Activated CD8-positive, alpha-beta memory T cell treated with anti-CD3 and anti-CD28 coated beads, Interleukin-2, amount 50 U/mL, for 1 hour (primary cell): ENCODE results near the gene APOBR.
"Not testable (repeated sequence)": the region's sequence is repeated elsewhere in the genome, so short reads cannot be mapped to it uniquely, and the experiment has no call there.

Experiments used
- DNase-seq: peaks from one replicate; pipeline ENCODE4 v3.0.0-alpha.2; 2020; ENCODE audit errors: extremely low read depth

APOBR gene

DNA sequence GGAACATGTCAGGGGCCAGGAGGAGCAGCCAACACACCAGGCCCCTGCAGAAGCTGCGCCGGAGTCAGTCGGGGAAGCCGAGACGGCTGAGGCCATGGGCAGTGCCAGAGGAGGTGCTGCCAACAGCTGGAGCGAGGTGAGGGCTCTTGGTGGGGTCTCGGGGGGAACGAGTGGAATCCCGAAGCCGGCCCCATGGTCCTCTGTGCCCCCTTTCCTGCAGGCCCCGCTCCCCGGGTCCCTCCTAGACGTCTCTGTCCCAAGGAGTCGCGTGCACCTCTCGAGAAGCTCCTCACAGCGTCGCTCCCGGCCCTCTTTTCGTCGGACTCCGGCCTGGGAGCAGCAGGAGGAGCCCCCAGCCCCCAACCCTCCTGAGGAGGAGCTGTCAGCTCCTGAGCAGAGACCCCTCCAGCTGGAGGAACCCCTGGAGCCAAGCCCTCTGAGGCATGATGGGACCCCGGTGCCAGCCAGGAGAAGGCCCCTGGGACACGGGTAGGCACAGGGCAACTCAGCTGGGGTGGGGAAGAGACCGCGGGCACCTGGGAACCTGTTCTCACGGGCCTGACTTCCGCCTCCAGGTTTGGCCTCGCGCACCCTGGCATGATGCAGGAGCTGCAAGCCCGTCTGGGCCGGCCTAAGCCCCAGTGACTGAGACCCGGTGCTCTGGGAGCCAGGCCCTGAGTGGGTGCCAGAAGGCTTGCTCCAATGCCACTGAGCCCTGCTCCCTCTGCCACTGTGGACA, 3.6 kb downstream of the APOBR start:
- no peak for DNase-seq

DNA sequence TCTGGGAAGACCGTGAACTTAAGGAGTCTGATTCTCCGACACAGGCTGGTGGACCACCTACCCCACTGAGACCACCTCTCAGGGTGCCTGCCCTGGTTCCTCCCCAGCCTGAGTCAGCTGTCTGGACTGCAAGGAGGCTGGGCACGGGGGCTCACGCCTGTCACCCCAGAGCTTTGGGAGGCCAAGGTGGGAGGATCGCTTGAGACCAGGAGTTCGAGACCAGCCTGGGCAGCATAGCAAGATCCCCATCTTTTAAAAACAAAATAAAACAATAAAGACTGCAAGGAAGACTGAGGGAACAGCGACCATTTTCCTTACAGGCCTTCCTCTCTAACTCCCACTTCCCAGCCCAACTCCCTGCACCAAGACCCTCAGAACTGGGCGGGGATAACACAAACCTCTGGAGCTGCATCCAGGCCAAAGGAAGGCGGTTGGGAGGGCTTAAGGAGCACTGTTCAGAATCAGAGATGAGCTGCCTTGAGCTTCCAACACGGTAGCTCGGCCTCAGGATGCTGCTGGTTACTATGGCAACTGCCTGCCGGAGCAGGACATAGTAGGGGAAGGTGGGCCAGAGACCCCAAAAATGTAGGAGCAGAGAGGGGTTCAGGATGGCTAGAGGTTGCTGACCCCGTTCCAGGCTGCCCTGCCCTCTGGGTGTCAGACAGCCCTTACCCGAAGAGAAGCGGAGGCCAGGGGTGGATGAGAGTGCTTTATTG, 4.4 kb downstream of the APOBR start:
- DNase-seq, result no peak

- no peak for DNase-seq
These were observed 5.4 kb downstream of the APOBR start for GRCh38 chr16:28499854-28500253.

DNA sequence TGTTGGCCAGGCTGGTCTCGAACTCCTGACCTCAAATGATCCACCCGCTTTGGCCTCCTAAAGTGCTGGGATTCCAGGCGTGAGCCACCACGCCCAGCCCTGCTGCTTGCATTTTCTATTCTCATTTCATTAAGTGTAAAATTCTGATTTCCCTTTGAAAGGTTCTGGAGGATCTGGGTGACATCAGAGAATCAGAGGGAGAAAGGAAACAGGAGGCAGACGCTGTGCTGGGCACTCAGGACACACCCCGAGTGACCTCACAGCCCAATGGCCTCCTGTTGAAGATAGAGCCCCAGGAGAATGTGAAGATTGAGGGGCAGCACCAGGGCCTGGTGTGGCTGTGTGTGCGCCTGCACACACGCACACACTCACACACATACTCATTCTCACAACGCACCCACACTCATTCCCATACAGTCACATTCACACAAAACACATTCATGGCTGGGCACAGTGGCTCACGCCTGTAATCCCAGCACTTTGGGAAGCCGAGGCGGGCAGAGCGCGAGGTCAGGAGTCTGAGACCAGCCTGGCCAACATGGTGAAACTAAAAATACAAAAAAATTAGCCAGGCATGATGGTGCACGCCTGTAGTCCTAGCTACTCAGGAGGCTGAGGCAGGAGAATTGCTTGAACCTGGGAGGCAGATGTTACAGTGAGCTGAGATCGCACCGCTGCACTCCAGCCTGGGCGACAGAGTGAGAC, 6.2 kb downstream of the APOBR start:
- not testable (repeated sequence) for DNase-seq

DNA sequence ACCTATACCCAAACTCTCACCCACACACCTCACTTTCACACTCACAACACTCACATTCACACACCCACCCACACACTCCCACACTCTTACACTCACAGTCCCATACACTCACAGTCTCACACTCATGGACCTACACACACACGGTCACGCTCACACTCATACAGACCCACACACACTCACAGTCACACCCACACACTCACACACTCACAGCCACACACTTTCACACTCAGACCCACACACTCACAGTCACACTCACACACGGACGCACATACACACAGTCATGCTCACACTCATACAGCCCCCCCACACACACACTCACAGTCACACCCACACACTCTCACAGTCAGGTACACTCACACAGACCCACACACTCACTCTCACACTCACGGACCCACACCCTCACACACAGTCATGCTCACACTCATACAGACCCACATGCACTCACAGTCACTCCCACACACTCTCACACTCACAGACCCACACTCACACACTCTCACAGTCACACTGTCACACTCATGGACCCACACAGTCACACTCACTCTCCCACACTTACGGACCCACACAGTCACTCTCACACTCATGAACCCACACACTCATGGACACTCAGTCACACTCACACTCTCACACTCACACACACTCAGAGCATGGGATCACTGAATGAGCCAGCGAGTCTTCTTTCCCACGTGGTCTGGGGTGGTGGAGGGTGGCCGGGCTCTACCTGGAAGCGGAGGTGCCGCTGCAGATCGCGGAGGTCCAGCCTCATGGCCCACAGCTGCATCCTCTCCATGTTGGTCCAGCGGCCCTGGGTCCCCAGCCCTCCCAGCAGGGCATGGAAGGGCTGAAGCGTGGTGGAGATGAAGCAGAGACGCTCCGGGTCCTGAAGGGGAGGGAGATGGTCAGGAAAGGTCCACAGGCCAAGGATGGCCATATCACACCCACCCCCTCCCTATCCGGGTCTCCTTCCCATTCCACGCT, 7.1 kb downstream of the APOBR start:
- no peak for DNase-seq

DNA sequence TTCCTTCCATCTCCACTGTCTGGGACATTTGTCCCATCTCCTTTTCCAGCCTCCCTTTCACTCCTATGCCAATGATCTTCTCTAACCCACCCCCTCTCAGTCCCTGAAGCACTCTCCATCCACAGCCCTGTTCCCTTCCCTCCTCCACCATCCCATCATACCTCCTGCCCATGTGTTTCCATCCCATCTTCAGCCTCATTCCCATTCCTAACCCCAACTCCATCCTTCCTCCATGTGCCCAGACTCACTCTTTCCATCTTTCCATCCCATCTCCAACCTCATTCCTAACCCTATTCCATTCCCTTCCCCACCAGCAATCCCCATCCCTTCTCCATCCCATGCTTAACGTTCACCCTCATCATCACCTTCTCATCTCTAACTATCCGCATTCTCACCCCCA, 7.8 kb downstream of the APOBR start:
- no peak for DNase-seq

GRCh38 chr16:28503470-28504259, 9.2 kb downstream of the APOBR start:
- DNase-seq, result no peak

DNA sequence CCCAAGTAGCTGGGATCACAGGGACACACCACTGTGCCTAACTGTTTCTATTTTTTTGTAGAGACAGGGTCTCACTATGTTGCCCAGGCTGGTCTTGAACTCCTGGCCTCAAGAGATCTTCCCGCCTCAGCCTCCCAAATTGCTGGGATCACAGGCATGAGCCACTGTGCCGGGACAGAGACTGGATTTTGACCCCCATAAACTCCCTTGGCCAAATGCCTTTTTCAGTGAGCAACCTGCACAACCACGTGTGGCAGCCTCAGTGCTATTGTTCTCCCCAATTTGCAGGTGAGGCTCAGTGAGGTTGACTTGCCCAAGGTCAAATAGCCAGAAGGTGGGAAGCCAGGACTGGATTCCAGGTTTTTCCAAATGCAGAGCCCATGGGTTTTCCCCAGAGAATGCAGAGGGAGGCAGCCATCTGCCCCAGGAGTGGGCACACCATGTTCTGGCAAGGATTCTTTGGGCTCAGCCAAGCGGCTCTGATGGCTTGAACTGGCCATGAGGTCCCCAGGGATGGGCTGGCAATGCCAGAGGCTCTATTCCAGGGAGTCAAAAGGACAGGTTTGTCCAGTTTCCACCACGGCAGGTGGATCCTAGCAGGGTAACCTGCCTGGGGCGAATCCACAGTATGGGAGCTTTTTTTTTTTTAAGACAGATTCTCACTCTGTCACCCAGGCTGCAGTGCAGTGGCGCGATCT, 10.4 kb downstream of the APOBR start:
- no peak for DNase-seq

DNA sequence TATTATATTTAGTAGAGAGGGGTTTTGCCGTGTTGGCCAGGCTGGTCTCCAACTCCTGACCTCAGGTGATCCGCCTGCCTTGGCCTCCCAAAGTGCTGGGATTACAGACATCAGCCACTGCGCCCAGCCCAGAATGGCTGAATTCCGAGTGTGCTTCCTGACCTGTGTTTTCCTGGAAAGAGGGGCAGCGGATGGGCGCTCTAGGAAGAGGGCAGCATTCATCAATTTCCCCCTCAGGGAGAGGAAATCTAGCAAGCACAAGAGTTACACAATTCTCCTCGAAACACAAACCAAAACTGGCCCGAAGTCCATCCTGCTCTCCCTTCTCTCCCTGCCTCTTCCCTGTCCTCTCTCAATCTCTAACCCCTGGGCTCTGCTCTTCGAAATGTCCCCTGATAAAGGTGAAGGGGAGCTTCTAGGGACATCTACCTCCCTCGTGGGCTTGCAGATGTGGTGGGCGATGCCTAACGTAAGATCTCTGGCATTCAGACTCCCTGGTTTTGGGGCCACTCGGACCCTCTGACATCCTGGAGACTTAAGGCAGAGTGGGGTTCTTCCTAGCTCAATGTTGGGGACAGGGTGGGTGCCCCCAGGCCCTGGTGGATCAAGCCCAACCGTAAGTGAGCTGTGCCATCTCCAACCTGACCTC, 11.2 kb downstream of the APOBR start:
- no peak for DNase-seq

GRCh38 chr16:28511031-28511430, 16.6 kb downstream of the APOBR start:
- no peak for DNase-seq

DNA sequence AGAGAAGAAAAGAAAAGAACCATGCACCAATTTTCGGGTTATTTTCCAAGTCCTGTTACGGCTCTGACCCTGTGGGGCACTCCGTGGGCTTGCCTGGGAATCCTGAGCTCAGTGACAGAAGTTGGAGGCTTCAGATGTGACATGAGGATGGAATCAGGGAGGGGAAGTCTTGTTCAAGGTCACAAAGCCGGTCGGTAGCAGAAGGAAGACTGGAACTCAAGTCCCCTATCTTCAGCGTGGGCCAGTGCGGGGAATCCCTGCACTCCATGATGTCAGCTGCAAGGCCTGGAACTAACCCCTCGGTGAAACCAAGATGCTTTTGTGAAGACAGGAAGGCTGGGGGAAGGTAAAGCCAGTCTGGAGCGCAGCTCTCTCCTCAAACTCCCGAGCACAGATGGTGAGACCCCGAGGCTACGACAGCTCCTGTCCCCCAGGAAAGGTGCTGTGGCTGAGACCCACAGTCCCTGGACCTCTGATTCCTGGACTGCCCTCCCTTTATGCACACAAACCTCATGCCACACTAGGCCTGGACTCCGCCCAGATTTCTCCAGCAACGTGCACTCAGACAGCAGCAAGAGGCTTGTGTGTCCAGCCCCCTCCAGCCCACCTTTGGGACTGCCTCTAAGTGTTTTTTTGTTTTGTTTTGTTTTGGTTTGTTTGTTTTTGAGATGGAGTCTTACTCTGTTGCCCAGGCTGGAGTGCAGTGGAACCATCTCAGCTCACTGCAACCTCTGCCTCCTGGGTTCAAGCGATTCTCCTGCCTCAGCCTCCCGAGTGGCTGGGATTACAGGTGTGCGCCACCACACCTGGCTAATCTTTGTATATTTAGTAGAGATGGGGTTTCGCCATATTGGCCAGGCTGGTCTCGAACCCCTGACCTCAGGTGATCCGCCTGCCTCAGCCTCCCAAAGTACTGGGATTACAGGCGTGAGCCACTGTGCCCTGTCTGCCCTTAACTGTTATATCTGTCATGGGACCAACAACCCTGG, 17.7 kb downstream of the APOBR start:
- no peak for DNase-seq

- no peak for DNase-seq
These were observed 19.2 kb downstream of the APOBR start for GRCh38 chr16:28513484-28514181.

GRCh38 chr16:28514246-28514645, 19.8 kb downstream of the APOBR start:
- no peak for DNase-seq

DNA sequence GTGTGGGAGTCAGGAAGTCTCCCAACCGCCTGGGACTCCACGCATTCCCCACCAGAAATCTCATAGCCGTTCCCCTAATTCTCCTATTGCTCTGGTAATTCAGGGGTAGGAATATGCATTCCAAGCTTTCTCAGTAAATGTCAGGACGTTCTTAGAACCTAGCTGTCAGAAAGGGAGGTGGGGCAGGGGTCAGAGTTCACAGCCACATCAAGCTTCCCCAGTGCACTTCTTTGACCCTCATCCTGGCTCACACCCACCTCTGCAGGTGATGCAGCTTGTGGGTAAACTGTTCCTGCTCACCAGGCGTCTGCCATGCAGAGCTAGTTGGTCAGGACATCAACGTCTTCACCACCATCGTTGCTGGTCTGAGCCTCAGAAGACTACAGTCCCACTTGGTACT, 26.2 kb downstream of the APOBR start:
- no peak for DNase-seq

GRCh38 chr16:28521436-28521835, 27.0 kb downstream of the APOBR start:
- DNase-seq, result no peak

DNA sequence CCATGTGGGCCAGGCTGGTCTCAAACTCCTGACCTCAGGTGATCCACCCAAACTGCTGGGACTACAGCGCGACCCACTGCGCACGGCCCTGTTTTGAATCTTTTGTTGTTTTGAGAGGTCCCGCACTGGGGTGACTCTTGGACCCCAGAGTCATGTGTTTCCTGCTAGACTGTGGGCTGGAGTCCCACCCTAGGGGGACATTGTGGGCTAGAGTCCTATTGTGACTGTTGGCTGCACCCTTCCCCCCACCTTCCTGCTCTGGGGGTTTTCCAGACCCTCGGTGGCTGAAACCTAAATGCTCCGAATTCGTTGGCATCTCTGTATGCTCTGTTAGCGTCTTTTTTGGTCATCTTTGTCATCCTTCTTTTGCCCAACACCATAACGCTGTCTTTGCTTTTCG, 28.3 kb downstream of the APOBR start:
- no peak for DNase-seq

DNA sequence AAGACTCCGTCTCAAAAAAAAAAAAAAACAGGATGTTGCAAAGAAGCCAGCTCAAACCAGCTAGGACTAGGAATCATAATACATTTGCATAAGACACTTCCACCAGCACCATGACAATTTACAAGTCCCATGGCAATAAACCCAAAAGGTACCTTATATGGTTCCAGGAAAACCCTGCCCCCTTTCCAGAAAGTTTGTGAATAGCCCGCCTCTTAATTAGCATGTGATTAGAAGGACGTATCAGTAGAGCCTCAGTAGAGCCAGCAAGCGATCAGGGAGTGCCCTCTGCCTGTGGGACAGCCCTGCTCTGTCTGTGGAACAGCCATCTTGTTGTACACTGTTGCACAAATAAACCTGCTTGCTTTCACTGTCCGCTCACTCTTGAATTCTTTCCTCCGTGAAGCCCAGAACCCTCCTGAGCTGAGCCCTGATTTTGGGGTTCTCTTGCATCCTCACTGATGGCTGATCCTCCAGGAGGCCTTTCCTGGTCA, 30.3 kb downstream of the APOBR start:
- no peak for DNase-seq
